ENCODE measurements around the gene UBE4B. TPM values are rescaled to one million over a fixed set of nuclear protein-coding genes. Genes with fewer than 3 reads are reported as not detected.
"Not testable (repeated sequence)": the region's sequence is repeated elsewhere in the genome, so short reads cannot be mapped to it uniquely, and the experiment has no call there.

Gene UBE4B
- total RNA-seq, 1 donor from 2014 or later, result 14.7 TPM

DNA sequence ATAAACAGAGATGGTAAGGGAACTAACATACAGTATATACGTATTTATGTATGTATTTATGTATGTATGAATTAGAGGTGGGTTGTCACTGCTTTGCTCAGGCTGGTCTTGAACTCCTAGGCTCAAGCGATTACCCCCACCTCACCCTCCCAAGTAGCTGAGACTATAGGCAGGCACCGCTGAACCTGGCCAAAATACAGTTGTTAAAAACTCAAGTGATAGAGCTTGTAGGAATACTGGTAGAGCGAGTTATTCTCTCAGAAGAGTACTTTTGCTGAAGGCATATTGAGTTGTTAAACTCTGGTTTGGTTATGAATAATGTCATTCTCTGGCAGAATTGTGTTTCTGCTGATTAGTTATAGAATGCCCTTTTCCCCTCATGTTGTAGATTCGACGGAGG is 38.9 kb downstream of the UBE4B start:
- Histone ChIP-seq H3K4me3 (ENCODE audit: low read depth, low read length) (no peak overlapping the region), H3K27me3 (ENCODE audit: control insufficient read depth, insufficient read depth, low read length) (no peaks in the 10 kb centered on the region), H3K36me3 (ENCODE audit: control insufficient read depth, insufficient read depth, low read length) (no peaks in the 10 kb centered on the region)
- TF ChIP-seq, protein P1, sequence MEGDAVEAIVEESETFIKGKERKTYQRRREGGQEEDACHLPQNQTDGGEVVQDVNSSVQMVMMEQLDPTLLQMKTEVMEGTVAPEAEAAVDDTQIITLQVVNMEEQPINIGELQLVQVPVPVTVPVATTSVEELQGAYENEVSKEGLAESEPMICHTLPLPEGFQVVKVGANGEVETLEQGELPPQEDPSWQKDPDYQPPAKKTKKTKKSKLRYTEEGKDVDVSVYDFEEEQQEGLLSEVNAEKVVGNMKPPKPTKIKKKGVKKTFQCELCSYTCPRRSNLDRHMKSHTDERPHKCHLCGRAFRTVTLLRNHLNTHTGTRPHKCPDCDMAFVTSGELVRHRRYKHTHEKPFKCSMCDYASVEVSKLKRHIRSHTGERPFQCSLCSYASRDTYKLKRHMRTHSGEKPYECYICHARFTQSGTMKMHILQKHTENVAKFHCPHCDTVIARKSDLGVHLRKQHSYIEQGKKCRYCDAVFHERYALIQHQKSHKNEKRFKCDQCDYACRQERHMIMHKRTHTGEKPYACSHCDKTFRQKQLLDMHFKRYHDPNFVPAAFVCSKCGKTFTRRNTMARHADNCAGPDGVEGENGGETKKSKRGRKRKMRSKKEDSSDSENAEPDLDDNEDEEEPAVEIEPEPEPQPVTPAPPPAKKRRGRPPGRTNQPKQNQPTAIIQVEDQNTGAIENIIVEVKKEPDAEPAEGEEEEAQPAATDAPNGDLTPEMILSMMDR (IDR thresholded peaks at IDR 0.05; ENCODE audit: insufficient read depth, low read length, severe bottlenecking), result no peak
- no peak for DNase-seq (ENCODE audit: low read depth)
- no peak for FAIRE-seq

DNA sequence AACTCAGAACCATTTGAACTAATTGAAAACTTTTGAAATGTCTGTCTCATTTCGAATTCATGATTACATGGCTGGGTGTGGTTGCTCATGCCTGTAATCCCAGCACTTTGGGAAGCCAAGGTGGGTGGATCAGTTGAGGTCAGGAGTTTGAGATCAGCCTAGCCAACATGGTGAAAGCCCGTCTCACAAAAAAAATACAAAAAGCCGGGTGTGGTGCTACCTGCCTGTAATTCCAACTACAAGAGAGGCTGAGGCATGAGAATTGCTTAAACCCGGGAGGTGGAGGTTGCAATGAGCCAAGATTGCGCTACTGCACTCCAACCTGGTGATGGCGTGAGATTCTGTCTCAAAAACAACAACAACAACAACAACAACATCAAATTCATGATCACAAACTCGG is 40.6 kb downstream of the UBE4B start:
- not testable (repeated sequence) for H3K36me3 ChIP-seq (ENCODE audit: control insufficient read depth, insufficient read depth, low read length); H3K27me3 ChIP-seq (ENCODE audit: control insufficient read depth, insufficient read depth, low read length); DNase-seq (ENCODE audit: low read depth); H3K4me3 ChIP-seq (ENCODE audit: low read depth, low read length)
- peak; percentile 88 for FAIRE-seq

- Histone ChIP-seq H3K4me3 (ENCODE audit: low read depth, low read length) (no peak overlapping the region), H3K36me3 (ENCODE audit: control insufficient read depth, insufficient read depth, low read length) (peaks cover 1% of the 10 kb centered on the region), H3K27me3 (ENCODE audit: control insufficient read depth, insufficient read depth, low read length) (no peaks in the 10 kb centered on the region)
- peak; percentile 68 for FAIRE-seq
- TF ChIP-seq, protein P1 (IDR thresholded peaks at IDR 0.05; ENCODE audit: insufficient read depth, low read length, severe bottlenecking), result no peak
- DNase-seq (ENCODE audit: low read depth), result peak; percentile 94
Observed at GRCh38 chr1:10074059-10074851, 41.5 kb downstream of the UBE4B start.

DNA sequence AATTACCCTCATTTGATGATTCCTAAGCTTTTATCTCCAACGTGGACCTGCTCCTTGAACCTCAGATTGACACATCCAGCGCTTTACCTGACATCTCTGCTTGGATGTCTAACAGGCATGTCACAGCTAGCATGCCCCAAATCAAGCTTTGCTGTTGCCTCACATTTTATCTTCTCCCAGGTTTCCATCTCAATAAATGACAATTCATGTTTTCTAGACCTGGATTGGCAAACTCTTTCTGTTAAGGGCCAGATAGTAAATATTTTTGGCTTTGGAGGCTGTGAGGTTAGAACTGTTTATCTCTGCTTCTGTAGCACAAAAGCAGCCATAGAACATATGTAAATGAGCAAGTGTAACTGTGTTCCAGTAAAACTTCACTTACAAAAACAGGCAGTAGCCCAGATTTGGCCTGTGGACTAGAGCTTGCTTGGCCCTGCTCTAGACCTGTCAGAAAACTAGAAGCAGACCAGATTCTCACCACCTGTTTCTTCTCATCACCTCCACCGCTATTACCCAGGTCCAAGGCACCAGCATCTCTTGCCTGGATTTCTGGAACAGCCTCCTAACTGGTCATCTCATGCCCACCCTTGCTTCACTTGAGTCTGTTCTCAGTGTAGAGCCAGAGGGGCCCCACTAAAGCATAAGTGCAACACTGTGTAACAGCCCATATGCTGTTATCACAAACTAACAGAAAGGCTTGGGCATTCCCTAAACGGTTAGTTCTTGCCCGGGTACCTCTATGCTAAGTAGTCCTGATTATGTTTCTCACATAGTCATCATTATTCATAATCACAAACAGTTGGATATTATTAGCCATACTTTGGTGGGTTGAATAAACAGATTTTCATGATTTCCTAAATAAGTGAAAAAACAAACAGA is 42.3 kb downstream of the UBE4B start:
- H3K27me3 ChIP-seq (ENCODE audit: control insufficient read depth, insufficient read depth, low read length), result no peaks in the 10 kb centered on the region
- FAIRE-seq, result no peak
- DNase-seq (ENCODE audit: low read depth), result peak; percentile 46
- TF ChIP-seq, protein P1 (IDR thresholded peaks at IDR 0.05; ENCODE audit: insufficient read depth, low read length, severe bottlenecking), result no peak
- H3K36me3 ChIP-seq (ENCODE audit: control insufficient read depth, insufficient read depth, low read length), result peaks cover 1% of the 10 kb centered on the region
- H3K4me3 ChIP-seq (ENCODE audit: low read depth, low read length), result no peak overlapping the region

DNA sequence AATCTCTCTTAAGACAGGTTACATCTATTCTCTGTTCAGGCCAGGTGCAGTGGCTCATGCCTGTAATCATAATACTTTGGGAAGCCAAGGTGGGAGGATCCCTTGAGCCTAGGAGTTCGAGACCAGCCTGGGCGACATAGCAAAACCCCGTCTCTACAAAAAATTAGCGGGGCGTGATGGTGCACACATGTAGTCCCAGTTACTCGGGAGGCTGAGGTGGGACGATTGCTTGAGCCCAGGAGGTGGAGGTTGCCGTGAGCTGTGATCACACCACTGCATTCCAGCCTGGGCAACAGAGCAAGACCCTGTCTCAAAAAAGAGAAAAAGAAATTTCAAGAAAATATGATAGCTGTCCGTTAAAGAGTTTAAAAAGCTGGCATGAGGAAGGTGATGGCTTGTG is 43.0 kb downstream of the UBE4B start:
- peaks cover 1% of the 10 kb centered on the region for H3K36me3 ChIP-seq (ENCODE audit: control insufficient read depth, insufficient read depth, low read length)
- H3K27me3 ChIP-seq (ENCODE audit: control insufficient read depth, insufficient read depth, low read length), result no peaks in the 10 kb centered on the region
- DNase-seq (ENCODE audit: low read depth), result no peak
- H3K4me3 ChIP-seq (ENCODE audit: low read depth, low read length), result no peak overlapping the region
- TF ChIP-seq, protein P1 (IDR thresholded peaks at IDR 0.05; ENCODE audit: insufficient read depth, low read length, severe bottlenecking), result no peak
- no peak for FAIRE-seq

DNA sequence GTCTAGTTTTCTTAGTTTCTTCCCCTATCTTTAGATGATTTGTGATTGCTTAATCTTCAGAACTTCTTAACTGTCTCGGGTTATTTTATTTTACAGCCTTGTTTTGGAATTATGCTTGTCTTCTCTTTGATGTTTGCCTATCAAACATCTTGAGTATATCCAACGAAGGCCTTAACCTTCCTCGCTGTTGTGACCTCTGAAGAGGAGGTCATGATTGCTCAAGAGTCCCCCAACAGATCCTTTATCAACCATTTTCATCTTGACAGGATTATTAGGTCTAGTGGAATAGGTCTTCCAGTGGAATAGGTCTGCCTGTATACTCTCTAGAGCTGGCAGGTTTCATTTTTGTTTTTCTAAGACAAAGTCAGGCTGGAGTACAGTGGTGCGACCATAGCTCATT is 45.7 kb downstream of the UBE4B start:
- H3K4me3 ChIP-seq (ENCODE audit: low read depth, low read length), result no peak overlapping the region
- FAIRE-seq, result no peak
- H3K36me3 ChIP-seq (ENCODE audit: control insufficient read depth, insufficient read depth, low read length), result peaks cover 1% of the 10 kb centered on the region
- no peak for DNase-seq (ENCODE audit: low read depth)
- TF ChIP-seq, protein P1 (IDR thresholded peaks at IDR 0.05; ENCODE audit: insufficient read depth, low read length, severe bottlenecking), result no peak
- no peaks in the 10 kb centered on the region for H3K27me3 ChIP-seq (ENCODE audit: control insufficient read depth, insufficient read depth, low read length)

Measured in bronchial epithelial cell (primary cell).